ENCODE data around the gene SLC19A2. TPM values are rescaled to one million over a fixed set of nuclear protein-coding genes. Genes with fewer than 3 reads are reported as not detected.
A peak's percentile ranks its signal among the peaks of the same experiment; 100 is the strongest.

SLC19A2 gene
- total and polyA plus RNA-seq, 2 of the 13 experiments (the other 11 are each of a cell fraction or from before 2014, with no cell fraction given), result 30.4 to 56.0 TPM

DNA sequence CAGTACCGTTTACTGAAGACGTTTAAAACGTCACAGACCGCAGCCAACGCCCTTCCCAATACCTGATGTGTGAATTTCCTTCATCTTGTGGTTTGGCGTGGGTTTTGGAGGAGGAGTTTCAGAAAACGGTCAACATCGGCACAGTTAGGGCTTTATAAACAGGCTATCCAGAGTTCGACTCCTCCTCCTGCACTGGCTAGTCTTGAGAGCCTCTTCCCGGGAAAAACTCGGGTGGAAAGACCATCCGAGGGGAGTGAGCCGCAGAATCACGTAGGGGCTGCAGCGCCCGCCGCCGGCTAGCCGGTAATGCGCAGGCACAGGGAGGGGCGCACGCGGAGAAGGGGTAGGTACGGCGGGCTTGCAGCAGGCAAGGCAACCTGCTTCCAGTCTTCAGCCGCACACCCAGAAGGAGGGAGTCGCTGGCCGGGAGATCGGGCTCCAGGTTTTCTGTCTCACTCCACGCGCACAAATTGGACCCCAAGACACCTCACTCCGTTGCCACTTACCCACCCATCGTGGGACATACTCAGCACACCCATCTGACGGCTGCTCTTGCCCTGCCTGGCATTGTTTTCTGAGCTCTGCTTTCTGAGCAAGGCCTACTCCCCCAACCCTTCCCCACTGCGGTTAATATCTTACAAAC, 25.4 kb downstream of the SLC19A2 start (continued):
- TF ChIP-seq, protein P1, sequence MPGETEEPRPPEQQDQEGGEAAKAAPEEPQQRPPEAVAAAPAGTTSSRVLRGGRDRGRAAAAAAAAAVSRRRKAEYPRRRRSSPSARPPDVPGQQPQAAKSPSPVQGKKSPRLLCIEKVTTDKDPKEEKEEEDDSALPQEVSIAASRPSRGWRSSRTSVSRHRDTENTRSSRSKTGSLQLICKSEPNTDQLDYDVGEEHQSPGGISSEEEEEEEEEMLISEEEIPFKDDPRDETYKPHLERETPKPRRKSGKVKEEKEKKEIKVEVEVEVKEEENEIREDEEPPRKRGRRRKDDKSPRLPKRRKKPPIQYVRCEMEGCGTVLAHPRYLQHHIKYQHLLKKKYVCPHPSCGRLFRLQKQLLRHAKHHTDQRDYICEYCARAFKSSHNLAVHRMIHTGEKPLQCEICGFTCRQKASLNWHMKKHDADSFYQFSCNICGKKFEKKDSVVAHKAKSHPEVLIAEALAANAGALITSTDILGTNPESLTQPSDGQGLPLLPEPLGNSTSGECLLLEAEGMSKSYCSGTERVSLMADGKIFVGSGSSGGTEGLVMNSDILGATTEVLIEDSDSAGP (CRISPR knock-in tag; IDR thresholded peaks at IDR 0.05; ENCODE audit: borderline replicate concordance), result peak; percentile 38; the same call in 1 of the 2 replicates
- TF ChIP-seq ZBTB1 (CRISPR knock-in tag; IDR thresholded peaks at IDR 0.05; ENCODE audit: borderline replicate concordance) (no peak), MEIS1 (CRISPR knock-in tag; IDR thresholded peaks at IDR 0.05; ENCODE audit: borderline replicate concordance) (no peak), SALL2 (CRISPR knock-in tag; IDR thresholded peaks at IDR 0.05) (peak; percentile 50; the same call in 1 of the 2 replicates), CAMTA2 (CRISPR knock-in tag; IDR thresholded peaks at IDR 0.05; ENCODE audit: borderline replicate concordance) (no peak), CCAR2 (optimal IDR thresholded peaks at IDR 0.05; ENCODE audit: low read depth, low read length) (no peak), ZBTB42 (CRISPR knock-in tag; IDR thresholded peaks at IDR 0.05) (no peak), SP5 (CRISPR knock-in tag; IDR thresholded peaks at IDR 0.05; ENCODE audit: borderline replicate concordance, low read depth) (0 out of 2 replicates have a peak, but pooled peaks have one; percentile 20), ZNF501 (CRISPR knock-in tag; IDR thresholded peaks at IDR 0.05) (peak; percentile 58; the same call in 1 of the 2 replicates), HDAC6 (IDR thresholded peaks at IDR 0.05; ENCODE audit: low read depth, low read length) (no peak), SMYD3 (CRISPR knock-in tag; IDR thresholded peaks at IDR 0.05) (no peak), ARNT (IDR thresholded peaks at IDR 0.05) (no peak), HOXA5 (CRISPR knock-in tag; IDR thresholded peaks at IDR 0.05) (no peak), ZKSCAN5 (CRISPR knock-in tag; IDR thresholded peaks at IDR 0.05) (no peak), KDM1A (CRISPR knock-in tag; IDR thresholded peaks at IDR 0.05) (no peak), MBD4 (IDR thresholded peaks at IDR 0.05; ENCODE audit: borderline replicate concordance, low read length) (no peak), ONECUT2 (CRISPR knock-in tag; IDR thresholded peaks at IDR 0.05) (no peak), ZSCAN25 (CRISPR knock-in tag; IDR thresholded peaks at IDR 0.05) (peak; percentile 69), ZBTB38 (CRISPR knock-in tag; IDR thresholded peaks at IDR 0.05) (0 out of 2 replicates have a peak, but pooled peaks have one; percentile 19)
- TF ChIP-seq, protein P2, sequence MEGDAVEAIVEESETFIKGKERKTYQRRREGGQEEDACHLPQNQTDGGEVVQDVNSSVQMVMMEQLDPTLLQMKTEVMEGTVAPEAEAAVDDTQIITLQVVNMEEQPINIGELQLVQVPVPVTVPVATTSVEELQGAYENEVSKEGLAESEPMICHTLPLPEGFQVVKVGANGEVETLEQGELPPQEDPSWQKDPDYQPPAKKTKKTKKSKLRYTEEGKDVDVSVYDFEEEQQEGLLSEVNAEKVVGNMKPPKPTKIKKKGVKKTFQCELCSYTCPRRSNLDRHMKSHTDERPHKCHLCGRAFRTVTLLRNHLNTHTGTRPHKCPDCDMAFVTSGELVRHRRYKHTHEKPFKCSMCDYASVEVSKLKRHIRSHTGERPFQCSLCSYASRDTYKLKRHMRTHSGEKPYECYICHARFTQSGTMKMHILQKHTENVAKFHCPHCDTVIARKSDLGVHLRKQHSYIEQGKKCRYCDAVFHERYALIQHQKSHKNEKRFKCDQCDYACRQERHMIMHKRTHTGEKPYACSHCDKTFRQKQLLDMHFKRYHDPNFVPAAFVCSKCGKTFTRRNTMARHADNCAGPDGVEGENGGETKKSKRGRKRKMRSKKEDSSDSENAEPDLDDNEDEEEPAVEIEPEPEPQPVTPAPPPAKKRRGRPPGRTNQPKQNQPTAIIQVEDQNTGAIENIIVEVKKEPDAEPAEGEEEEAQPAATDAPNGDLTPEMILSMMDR (CRISPR knock-in tag; IDR thresholded peaks at IDR 0.05), result peak; percentile 52
- TF ChIP-seq, protein P3, sequence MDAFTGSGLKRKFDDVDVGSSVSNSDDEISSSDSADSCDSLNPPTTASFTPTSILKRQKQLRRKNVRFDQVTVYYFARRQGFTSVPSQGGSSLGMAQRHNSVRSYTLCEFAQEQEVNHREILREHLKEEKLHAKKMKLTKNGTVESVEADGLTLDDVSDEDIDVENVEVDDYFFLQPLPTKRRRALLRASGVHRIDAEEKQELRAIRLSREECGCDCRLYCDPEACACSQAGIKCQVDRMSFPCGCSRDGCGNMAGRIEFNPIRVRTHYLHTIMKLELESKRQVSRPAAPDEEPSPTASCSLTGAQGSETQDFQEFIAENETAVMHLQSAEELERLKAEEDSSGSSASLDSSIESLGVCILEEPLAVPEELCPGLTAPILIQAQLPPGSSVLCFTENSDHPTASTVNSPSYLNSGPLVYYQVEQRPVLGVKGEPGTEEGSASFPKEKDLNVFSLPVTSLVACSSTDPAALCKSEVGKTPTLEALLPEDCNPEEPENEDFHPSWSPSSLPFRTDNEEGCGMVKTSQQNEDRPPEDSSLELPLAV (CRISPR knock-in tag; conservative IDR thresholded peaks at IDR 0.05; ENCODE audit: low read depth), result no peak
- TF ChIP-seq, protein P4, sequence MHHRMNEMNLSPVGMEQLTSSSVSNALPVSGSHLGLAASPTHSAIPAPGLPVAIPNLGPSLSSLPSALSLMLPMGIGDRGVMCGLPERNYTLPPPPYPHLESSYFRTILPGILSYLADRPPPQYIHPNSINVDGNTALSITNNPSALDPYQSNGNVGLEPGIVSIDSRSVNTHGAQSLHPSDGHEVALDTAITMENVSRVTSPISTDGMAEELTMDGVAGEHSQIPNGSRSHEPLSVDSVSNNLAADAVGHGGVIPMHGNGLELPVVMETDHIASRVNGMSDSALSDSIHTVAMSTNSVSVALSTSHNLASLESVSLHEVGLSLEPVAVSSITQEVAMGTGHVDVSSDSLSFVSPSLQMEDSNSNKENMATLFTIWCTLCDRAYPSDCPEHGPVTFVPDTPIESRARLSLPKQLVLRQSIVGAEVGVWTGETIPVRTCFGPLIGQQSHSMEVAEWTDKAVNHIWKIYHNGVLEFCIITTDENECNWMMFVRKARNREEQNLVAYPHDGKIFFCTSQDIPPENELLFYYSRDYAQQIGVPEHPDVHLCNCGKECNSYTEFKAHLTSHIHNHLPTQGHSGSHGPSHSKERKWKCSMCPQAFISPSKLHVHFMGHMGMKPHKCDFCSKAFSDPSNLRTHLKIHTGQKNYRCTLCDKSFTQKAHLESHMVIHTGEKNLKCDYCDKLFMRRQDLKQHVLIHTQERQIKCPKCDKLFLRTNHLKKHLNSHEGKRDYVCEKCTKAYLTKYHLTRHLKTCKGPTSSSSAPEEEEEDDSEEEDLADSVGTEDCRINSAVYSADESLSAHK (CRISPR knock-in tag; IDR thresholded peaks at IDR 0.05; ENCODE audit: borderline replicate concordance), result no peak
- TF ChIP-seq, protein P5, sequence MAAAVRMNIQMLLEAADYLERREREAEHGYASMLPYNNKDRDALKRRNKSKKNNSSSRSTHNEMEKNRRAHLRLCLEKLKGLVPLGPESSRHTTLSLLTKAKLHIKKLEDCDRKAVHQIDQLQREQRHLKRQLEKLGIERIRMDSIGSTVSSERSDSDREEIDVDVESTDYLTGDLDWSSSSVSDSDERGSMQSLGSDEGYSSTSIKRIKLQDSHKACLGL (CRISPR knock-in tag; IDR thresholded peaks at IDR 0.05), result no peak

All from HepG2 (cell line).